OCI-LY3 (cell line): ENCODE results near the gene SYNE1.

Experiments used
- H2AFZ ChIP-seq: fragments of 200-600, 300-600 bp; shearing (Covaris generic); 2 replicates; pipeline ENCODE4 v1.6.0; 2014; ENCODE audit warnings: antibody characterized with exemption, low read depth, low read length
- H3K27ac ChIP-seq: fragments of 200-600, 300-600 bp; sonication (generic); 2 replicates; pipeline ENCODE4 v1.5.1; 2014; ENCODE audit warnings: mild to moderate bottlenecking, low read length, moderate library complexity, mixed read lengths
- H3K27me3 ChIP-seq: fragments of 200-600, 300-600 bp; sonication (generic); 2 replicates; pipeline ENCODE4 v1.6.1; 2014; ENCODE audit warnings: low read depth, low read length, mixed read lengths
- H3K36me3 ChIP-seq: fragments of 200-600, 300-600 bp; sonication (generic); replicated peaks from 2 replicates; pipeline ENCODE3; 2014; ENCODE audit warnings: low read depth, low read length, mixed read lengths
- H3K4me1 ChIP-seq: fragments of 300-600, 200-600 bp; sonication (generic); 2 replicates; pipeline ENCODE4 v1.6.1; 2014; ENCODE audit warnings: low read length, mixed read lengths
- H3K4me2 ChIP-seq: fragments of 200-600, 300-600 bp; sonication (generic); 2 replicates; pipeline ENCODE4 v1.6.1; 2014; ENCODE audit warnings: low read length, mixed read lengths
- H3K4me3 ChIP-seq: fragments of 300-600, 200-600 bp; sonication (generic); 2 replicates; pipeline ENCODE4 v1.5.1; 2014; ENCODE audit warnings: antibody characterized with exemption, mild to moderate bottlenecking, low read length, moderate library complexity
- H3K79me2 ChIP-seq: fragments of 300-600, 200-600 bp; shearing (Covaris generic); 2 replicates; pipeline ENCODE4 v1.6.1; 2014; ENCODE audit warnings: mild to moderate bottlenecking, low read length, mixed read lengths
- H3K9ac ChIP-seq: fragments of 300-600, 200-600 bp; shearing (Covaris generic); 2 replicates; pipeline ENCODE4 v1.6.0; 2014; ENCODE audit warnings: mild to moderate bottlenecking, low read length, moderate library complexity
- H3K9me3 ChIP-seq: fragments of 200-600, 300-600 bp; shearing (Covaris generic); 2 replicates; pipeline ENCODE4 v1.6.1; 2014; ENCODE audit warnings: low read length, mixed read lengths; ENCODE audit not compliant: insufficient read depth
- H4K20me1 ChIP-seq: fragments of 200-600, 300-600 bp; sonication (generic); 2 replicates; pipeline ENCODE4 v1.6.1; 2016; ENCODE audit warnings: low read length, mixed read lengths; ENCODE audit not compliant: insufficient read depth
- EZH2phosphoT487 ChIP-seq: fragments of 200-600 bp; shearing (Covaris generic); IDR thresholded peaks from 2 replicates; pipeline ENCODE4 v1.6.1; 2018; ENCODE audit warnings: antibody characterized with exemption, mixed run types, low read depth
- TF ChIP-seq, protein P1 (sequence below): fragments of 200-600, 300-600 bp; sonication (generic); IDR thresholded peaks from 2 replicates; pipeline ENCODE4 v1.5.1; 2014; ENCODE audit warnings: antibody characterized with exemption, low read length, low read depth

The SYNE1 gene

DNA sequence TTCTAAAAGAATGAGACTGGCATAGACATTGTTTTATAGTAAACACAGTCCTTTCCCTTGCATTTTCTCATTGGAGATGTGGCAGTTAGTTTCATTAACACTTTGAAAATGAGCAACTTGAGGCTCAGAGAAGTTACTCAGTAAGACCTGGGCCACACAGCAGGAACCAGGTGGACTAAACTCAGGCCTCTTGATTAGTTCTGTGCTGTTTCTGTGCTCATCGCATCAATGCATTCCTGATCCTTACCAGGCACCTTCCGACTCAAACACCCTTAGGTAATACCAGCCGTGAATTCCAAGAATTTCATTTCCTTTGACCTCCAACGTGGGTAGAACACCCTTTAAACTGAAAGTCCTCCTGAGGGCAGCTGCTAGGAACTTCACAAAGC is 466.9 kb downstream of the SYNE1 start:
- Histone ChIP-seq H3K27ac (0 out of 2 replicates have a peak overlapping the region, but pooled peaks have one; percentile 19), H3K4me3 (peak overlapping the region; percentile 24), H3K36me3 (peaks cover 5% of the 10 kb centered on the region), H3K4me1 (peaks cover 19% of the 10 kb centered on the region), H3K79me2 (no peaks in the 10 kb centered on the region), H3K27me3 (0 out of 2 replicates have a peak, but pooled peaks cover 6% of the 10 kb centered on the region), H3K4me2 (peak overlapping the region; percentile 64), H4K20me1 (no peaks in the 10 kb centered on the region), H3K9ac (no peak overlapping the region), H2AFZ (no peak overlapping the region), H3K9me3 (peaks cover 5% of the 10 kb centered on the region; the same call in 1 of the 2 replicates)
- TF ChIP-seq, protein P1, sequence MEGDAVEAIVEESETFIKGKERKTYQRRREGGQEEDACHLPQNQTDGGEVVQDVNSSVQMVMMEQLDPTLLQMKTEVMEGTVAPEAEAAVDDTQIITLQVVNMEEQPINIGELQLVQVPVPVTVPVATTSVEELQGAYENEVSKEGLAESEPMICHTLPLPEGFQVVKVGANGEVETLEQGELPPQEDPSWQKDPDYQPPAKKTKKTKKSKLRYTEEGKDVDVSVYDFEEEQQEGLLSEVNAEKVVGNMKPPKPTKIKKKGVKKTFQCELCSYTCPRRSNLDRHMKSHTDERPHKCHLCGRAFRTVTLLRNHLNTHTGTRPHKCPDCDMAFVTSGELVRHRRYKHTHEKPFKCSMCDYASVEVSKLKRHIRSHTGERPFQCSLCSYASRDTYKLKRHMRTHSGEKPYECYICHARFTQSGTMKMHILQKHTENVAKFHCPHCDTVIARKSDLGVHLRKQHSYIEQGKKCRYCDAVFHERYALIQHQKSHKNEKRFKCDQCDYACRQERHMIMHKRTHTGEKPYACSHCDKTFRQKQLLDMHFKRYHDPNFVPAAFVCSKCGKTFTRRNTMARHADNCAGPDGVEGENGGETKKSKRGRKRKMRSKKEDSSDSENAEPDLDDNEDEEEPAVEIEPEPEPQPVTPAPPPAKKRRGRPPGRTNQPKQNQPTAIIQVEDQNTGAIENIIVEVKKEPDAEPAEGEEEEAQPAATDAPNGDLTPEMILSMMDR: no peak
- no peak for TF ChIP-seq EZH2phosphoT487

DNA sequence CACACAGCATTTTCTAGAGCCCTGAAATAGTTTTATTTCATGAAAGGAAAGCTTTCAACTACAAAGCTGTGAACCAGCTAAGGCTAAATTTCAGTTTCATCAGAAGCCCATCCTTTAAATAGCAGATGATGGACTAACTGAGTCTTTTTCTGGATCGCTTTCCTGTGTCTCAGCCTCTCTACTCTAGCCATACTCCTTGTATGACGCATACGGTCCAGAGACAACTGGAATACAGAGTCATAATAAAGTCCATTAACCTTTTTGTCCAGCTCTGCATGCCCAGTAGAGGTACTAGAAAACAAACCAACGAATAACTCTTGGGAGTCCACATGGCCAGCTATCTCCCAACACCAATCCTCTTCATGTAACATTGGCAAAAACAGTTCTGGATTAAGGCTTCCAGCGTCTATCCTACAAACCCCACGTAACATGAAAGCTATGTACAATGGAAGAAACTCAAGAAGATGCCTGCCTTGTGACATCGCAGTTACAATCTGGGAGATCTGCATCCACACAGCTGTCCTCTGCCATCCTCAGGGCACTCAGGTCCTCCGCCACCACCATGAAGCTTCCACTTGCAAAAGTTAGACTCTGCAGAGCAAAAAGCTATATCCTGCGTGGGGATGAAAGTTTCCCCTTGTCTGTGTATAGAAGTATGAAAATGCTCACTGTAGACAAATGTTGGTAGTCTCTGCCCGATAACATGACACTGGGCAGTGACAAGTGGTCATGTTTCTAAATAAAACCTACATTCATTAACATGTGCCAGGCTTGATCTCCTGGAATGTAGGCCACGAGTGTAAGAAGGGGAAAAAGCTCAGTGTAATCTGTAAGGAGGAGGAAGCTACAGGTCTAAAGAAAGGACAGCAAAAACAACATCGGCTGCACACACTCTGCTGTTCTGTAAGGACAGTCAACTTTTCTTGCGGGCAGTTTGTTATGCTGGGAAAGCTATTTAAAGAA is 469.2 kb downstream of the SYNE1 start:
- Histone ChIP-seq H2AFZ (no peak overlapping the region), H3K79me2 (no peaks in the 10 kb centered on the region), H3K27me3 (0 out of 2 replicates have a peak, but pooled peaks cover 6% of the 10 kb centered on the region), H3K4me3 (no peak overlapping the region), H3K9ac (no peak overlapping the region), H3K27ac (no peak overlapping the region), H3K36me3 (peaks cover 5% of the 10 kb centered on the region), H3K9me3 (peaks cover 5% of the 10 kb centered on the region; the same call in 1 of the 2 replicates), H3K4me2 (no peak overlapping the region), H3K4me1 (peaks cover 26% of the 10 kb centered on the region), H4K20me1 (no peaks in the 10 kb centered on the region)
- no peak for TF ChIP-seq EZH2phosphoT487
- TF ChIP-seq, protein P1: no peak

DNA sequence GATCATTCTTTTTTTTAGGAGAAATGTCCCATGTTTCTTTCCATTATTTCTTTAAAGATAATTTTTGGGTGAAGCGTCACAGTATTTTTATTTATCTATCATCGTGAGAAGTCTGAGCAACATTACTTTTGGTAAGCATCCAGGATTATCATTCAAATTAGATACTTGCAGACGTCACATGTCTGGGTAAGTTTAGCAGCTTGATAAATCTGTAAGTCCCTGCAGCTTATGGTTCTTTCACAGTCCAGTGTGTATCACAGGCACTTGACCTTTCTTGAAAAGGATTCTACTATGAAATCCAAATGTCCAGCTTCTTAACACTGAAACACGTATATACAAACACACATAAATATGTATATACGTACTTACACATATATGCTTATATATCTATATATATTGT is 470.3 kb downstream of the SYNE1 start:
- H3K9me3 ChIP-seq: peaks cover 5% of the 10 kb centered on the region; the same call in 1 of the 2 replicates
- H4K20me1 ChIP-seq: no peaks in the 10 kb centered on the region
- peaks cover 5% of the 10 kb centered on the region for H3K36me3 ChIP-seq
- H3K27ac ChIP-seq: no peak overlapping the region
- H2AFZ ChIP-seq: no peak overlapping the region
- H3K27me3 ChIP-seq: 0 out of 2 replicates have a peak, but pooled peaks cover 6% of the 10 kb centered on the region
- H3K9ac ChIP-seq: no peak overlapping the region
- no peak overlapping the region for H3K4me2 ChIP-seq
- no peak overlapping the region for H3K4me3 ChIP-seq
- H3K79me2 ChIP-seq: no peaks in the 10 kb centered on the region
- TF ChIP-seq, protein P1: no peak
- TF ChIP-seq EZH2phosphoT487: no peak
- peaks cover 26% of the 10 kb centered on the region for H3K4me1 ChIP-seq

DNA sequence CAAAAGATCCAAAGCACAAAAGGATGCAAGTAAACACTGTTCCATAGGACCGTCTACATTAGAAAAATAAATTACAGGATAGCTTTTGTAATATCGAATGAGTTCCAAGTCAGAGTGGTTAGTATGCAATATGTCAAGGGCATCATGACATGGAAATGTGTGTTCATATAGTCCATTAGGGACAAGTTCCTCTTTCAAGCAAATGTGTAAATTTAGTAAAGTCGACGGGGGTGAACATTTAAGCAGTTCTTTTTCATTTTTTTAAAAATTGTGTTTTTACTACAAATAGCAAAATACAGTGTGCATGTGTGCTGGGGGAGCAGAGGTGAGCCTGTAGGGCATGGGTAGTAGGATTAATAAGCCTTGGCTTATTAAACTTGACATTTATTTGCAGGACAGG is 470.7 kb downstream of the SYNE1 start:
- H3K9ac ChIP-seq: no peak overlapping the region
- H2AFZ ChIP-seq: no peak overlapping the region
- H3K9me3 ChIP-seq: peaks cover 5% of the 10 kb centered on the region; the same call in 1 of the 2 replicates
- H3K79me2 ChIP-seq: no peaks in the 10 kb centered on the region
- H3K27ac ChIP-seq: no peak overlapping the region
- H3K4me2 ChIP-seq: no peak overlapping the region
- H3K4me1 ChIP-seq: peaks cover 30% of the 10 kb centered on the region
- peaks cover 5% of the 10 kb centered on the region for H3K36me3 ChIP-seq
- H3K4me3 ChIP-seq: no peak overlapping the region
- no peaks in the 10 kb centered on the region for H4K20me1 ChIP-seq
- 0 out of 2 replicates have a peak, but pooled peaks cover 6% of the 10 kb centered on the region for H3K27me3 ChIP-seq
- no peak for TF ChIP-seq EZH2phosphoT487
- TF ChIP-seq, protein P1: no peak
